ENCODE measurements around the gene TMEM131.

DNA sequence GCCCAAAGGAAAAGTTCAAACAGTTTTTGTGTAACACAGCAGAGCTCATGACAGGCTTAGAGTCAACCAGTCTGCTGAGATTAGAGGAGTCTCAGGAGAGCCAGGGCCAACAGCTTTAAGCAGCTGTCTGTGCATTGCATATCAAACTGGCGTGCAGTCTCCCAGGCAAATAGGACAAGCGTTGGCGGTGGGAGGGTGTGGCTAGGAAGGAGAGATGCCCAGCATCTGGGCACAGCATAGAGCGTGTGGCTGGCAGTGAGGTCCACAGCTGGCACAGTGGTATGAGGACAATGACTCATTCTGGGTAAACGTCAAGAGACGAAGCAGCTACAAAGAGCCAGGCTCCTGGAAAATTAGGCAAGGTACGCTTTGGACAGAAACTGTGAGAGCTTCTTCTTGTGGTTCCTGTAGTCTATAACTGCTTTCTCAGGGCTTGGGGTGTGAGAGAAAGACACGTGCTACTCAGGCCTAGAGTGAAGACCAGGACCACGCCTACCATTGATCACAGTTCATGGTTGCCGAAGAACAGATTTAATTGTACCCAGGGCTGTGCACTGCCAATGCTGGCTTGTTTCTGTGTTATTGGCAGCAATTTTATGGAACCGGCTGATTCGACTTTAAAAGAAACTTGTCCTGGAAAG lies 267.5 kb downstream of the TMEM131 start:
- TF ChIP-seq CTCF (tag by site-specific recombination; IDR thresholded peaks at IDR 0.05), result no peak
- no peak for TF ChIP-seq ZNF121 (tag by site-specific recombination; IDR thresholded peaks at IDR 0.05)
- no peak for TF ChIP-seq PRDM10 (tag by site-specific recombination; IDR thresholded peaks at IDR 0.05)
- no peak for TF ChIP-seq ZNF302 (tag by site-specific recombination; IDR thresholded peaks at IDR 0.05; ENCODE audit: low read depth)
- no peak for TF ChIP-seq ZFP37 (tag by site-specific recombination; IDR thresholded peaks at IDR 0.05)
- no peak for TF ChIP-seq KLF9 (tag by site-specific recombination; IDR thresholded peaks at IDR 0.05; ENCODE audit: low read depth)
- no peak for TF ChIP-seq SETDB1 (IDR thresholded peaks at IDR 0.05; ENCODE audit: insufficient read length, low read length)
- no peak for TF ChIP-seq ZNF423 (tag by site-specific recombination; IDR thresholded peaks at IDR 0.05)
- no peak for TF ChIP-seq TCF7L2 (IDR thresholded peaks at IDR 0.05; ENCODE audit: borderline replicate concordance, low read depth, low read length)
- TF ChIP-seq, protein P1, sequence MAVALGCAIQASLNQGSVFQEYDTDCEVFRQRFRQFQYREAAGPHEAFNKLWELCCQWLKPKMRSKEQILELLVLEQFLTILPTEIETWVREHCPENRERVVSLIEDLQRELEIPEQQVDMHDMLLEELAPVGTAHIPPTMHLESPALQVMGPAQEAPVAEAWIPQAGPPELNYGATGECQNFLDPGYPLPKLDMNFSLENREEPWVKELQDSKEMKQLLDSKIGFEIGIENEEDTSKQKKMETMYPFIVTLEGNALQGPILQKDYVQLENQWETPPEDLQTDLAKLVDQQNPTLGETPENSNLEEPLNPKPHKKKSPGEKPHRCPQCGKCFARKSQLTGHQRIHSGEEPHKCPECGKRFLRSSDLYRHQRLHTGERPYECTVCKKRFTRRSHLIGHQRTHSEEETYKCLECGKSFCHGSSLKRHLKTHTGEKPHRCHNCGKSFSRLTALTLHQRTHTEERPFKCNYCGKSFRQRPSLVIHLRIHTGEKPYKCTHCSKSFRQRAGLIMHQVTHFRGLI (tag by site-specific recombination; IDR thresholded peaks at IDR 0.05), result no peak
- no peak for TF ChIP-seq HIC1 (tag by site-specific recombination; IDR thresholded peaks at IDR 0.05)
- TF ChIP-seq KLF1 (tag by site-specific recombination; IDR thresholded peaks at IDR 0.05), result no peak

Measured in HEK293 (cell line).